HepG2 (cell line): ENCODE results near the gene ATP1A1. TPM values are rescaled to one million over a fixed set of nuclear protein-coding genes. Genes with fewer than 3 reads are reported as not detected.

ENCODE experiments used
- AHR ChIP-seq: IDR thresholded peaks from 2 replicates; pipeline ENCODE4 v1.6.1; 2018; ENCODE audit warnings: missing genetic modification reagents, missing compliant biosample characterization
- CBFB ChIP-seq: sonication (generic); formaldehyde crosslinking; IDR thresholded peaks from 2 replicates; pipeline ENCODE4 v1.4.0; 2020; ENCODE audit warnings: missing genetic modification reagents
- CHD4 ChIP-seq: fragments of 200-600 bp; sonication (generic); IDR thresholded peaks from 2 replicates; pipeline ENCODE4 v1.7.0; 2017; ENCODE audit warnings: mild to moderate bottlenecking, low read length, borderline replicate concordance
- DNMT3B ChIP-seq: conservative IDR thresholded peaks from 2 replicates; pipeline ENCODE4 v1.6.1; 2016; ENCODE audit warnings: missing biosample characterization, control low read depth
- FOXC1 ChIP-seq: sonication (generic); formaldehyde crosslinking; IDR thresholded peaks from 2 replicates; pipeline ENCODE4 v1.8.0; 2022; ENCODE audit warnings: mild to moderate bottlenecking, missing genetic modification reagents, borderline replicate concordance
- KDM2A ChIP-seq: sonication (generic); formaldehyde crosslinking; IDR thresholded peaks from 2 replicates; pipeline ENCODE4 v1.4.0; 2020; ENCODE audit warnings: low read depth, missing genetic modification reagents, borderline replicate concordance
- MTF2 ChIP-seq: sonication (generic); formaldehyde crosslinking; IDR thresholded peaks from 2 replicates; pipeline ENCODE4 v1.5.0; 2020; ENCODE audit warnings: missing genetic modification reagents, borderline replicate concordance
- NCOA5 ChIP-seq: sonication (generic); formaldehyde crosslinking; IDR thresholded peaks from 2 replicates; pipeline ENCODE4 v1.4.0; 2020; ENCODE audit warnings: missing genetic modification reagents
- PCBP1 ChIP-seq: fragments of 200-400 bp; formaldehyde crosslinking; IDR thresholded peaks from 2 replicates; pipeline ENCODE4 v1.6.1; 2017; ENCODE audit warnings: mild to moderate bottlenecking, low read depth, low read length, borderline replicate concordance
- POGK ChIP-seq: sonication (generic); formaldehyde crosslinking; conservative IDR thresholded peaks from 2 replicates; pipeline ENCODE4 v1.8.0; 2022; ENCODE audit warnings: mild to moderate bottlenecking, moderate library complexity, missing genetic modification reagents
- RARA ChIP-seq: IDR thresholded peaks from 2 replicates; pipeline ENCODE4 v1.6.1; 2016; ENCODE audit warnings: missing genetic modification reagents, missing compliant biosample characterization
- RELA ChIP-seq: sonication (generic); formaldehyde crosslinking; IDR thresholded peaks from 2 replicates; pipeline ENCODE4 v1.4.0; 2020; ENCODE audit warnings: missing genetic modification reagents
- SETDB1 ChIP-seq: sonication (generic); formaldehyde crosslinking; IDR thresholded peaks from 2 replicates; pipeline ENCODE4 v1.5.1; 2020; ENCODE audit warnings: missing genetic modification reagents, mild to moderate bottlenecking, borderline replicate concordance
- SOX6 ChIP-seq, 2 experiments: fragments of 450-650 bp in 1 of 2; sonication (generic) in 1 of 2; formaldehyde crosslinking in 1 of 2; IDR thresholded peaks; 2 replicates each; pipeline versions ENCODE4 v1.4.0 to v1.6.1; 2017 to 2020; ENCODE audit warnings: antibody characterized with exemption in 1 of 2, mild to moderate bottlenecking in 1 of 2, missing genetic modification reagents in 1 of 2
- TEAD3 ChIP-seq: optimal IDR thresholded peaks from 2 replicates; pipeline ENCODE3; 2016; ENCODE audit warnings: borderline replicate concordance
- ZBTB20 ChIP-seq: sonication (generic); formaldehyde crosslinking; IDR thresholded peaks from 2 replicates; pipeline ENCODE4 v1.8.1; 2023; ENCODE audit warnings: missing genetic modification reagents, low read depth, mild to moderate bottlenecking, borderline replicate concordance
- ZGPAT ChIP-seq: IDR thresholded peaks from 2 replicates; pipeline ENCODE4 v1.6.1; 2016; ENCODE audit warnings: mild to moderate bottlenecking
- ZNF329 ChIP-seq: sonication (generic); formaldehyde crosslinking; IDR thresholded peaks from 2 replicates; pipeline ENCODE4 v1.9.0; 2021; ENCODE audit warnings: low read depth, mild to moderate bottlenecking, missing genetic modification reagents
- ZNF563 ChIP-seq: sonication (generic); formaldehyde crosslinking; IDR thresholded peaks from 2 replicates; pipeline ENCODE4 v1.8.0; 2022; ENCODE audit warnings: mild to moderate bottlenecking, moderate library complexity, missing genetic modification reagents
- ZNF629 ChIP-seq: sonication (generic); formaldehyde crosslinking; conservative IDR thresholded peaks from 2 replicates; pipeline ENCODE4 v1.5.0; 2020; ENCODE audit warnings: missing genetic modification reagents
- ZNF704 ChIP-seq: sonication (generic); formaldehyde crosslinking; IDR thresholded peaks from 2 replicates; pipeline ENCODE4 v1.8.1; 2023; ENCODE audit warnings: mild to moderate bottlenecking, inconsistent platforms, moderate library complexity, missing genetic modification reagents, borderline replicate concordance
- ZNF788 ChIP-seq: sonication (generic); formaldehyde crosslinking; IDR thresholded peaks from 2 replicates; pipeline ENCODE4 v1.5.0; 2020; ENCODE audit warnings: mild to moderate bottlenecking, missing genetic modification reagents, borderline replicate concordance
- ZSCAN29 ChIP-seq: sonication (generic); formaldehyde crosslinking; conservative IDR thresholded peaks from 2 replicates; pipeline ENCODE4 v1.4.0; 2020; ENCODE audit warnings: mild to moderate bottlenecking, missing genetic modification reagents
- polyA plus RNA-seq, 8 experiments: library from polyadenylated mRNA; depleted of rRNA in 3 of 8; stranded (reverse) in 7 of 8; unstranded in 1 of 8; fragments of >200 nt; fragmentation: Illumina TruSeq in 4 of 8; extraction: Trizol in 4 of 8; gene quantifications; 2 replicates each; pipeline versions ENCODE4 v1.2.1 to v1.2.3, GENCODE V29; 2011 to 2016; ENCODE audit warnings: low read depth in 4 of 8, missing spikeins in 1 of 8, mixed read lengths in 1 of 8; ENCODE audit not compliant: insufficient read depth in 1 of 8
- total RNA-seq, 5 experiments: library from RNA; depleted of rRNA; stranded (reverse); fragments of >200 nt; fragmentation: Illumina TruSeq; extraction: Trizol; gene quantifications; 2 replicates each; pipeline ENCODE4 v1.2.3, GENCODE V29; 2016; ENCODE audit warnings: low read depth in 1 of 5
- TF ChIP-seq, protein P1 (sequence below): IDR thresholded peaks from 2 replicates; pipeline ENCODE4 v1.6.1; 2016; ENCODE audit warnings: mild to moderate bottlenecking, missing biosample characterization, missing genetic modification reagents
- TF ChIP-seq, protein P2 (sequence below): IDR thresholded peaks from 2 replicates; pipeline ENCODE4 v1.6.1; 2016; ENCODE audit warnings: control low read depth

Gene ATP1A1
- total and polyA plus RNA-seq, 2 of the 13 experiments (the other 11 are each of a cell fraction or from before 2014, with no cell fraction given) = 280 to 705 TPM

DNA sequence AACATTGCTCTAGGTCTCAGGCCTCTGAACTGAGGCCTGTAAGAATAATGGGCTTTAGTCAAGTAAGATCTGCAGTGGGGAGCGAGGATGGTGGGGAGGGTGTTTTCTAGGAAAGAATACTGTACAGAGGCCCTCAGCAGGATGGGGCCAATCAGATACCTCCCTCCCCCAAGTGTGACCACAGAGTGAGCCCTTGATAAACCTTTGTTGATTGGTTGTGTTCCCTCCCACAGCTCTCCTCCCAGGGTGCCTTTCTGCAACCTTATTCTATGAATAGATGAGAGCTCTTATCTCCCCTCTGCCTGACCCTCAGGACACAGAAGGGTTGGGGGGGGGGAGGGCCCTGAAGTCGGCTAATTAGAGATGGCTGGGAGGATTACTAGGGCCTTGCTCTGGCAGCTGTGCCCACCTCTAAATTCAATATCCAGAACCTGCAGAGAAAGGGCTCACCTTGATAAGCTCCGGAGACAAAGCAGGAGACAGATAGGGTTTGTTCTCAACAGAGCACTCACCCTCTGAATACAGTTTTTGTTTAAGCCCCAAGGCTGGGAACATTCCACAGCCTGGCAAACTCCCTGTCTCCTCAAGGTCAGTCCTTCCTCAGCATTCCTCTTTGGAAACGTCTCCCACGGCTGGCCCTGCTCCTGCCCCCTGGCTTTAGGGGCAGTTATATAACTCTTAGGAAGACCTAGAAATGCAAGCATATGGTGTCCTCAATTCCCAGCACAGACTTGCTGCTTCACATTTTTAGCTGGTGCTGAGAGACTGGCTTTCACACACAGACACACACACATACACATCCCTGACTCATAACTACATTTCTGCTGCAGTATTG, 42.9 kb downstream of the ATP1A1 start (continued):
- TF ChIP-seq MTF2 (CRISPR knock-in tag) (no peak), ZNF704 (CRISPR knock-in tag) (no peak), TEAD3 (peak; percentile 60), SETDB1 (no peak), AHR (CRISPR knock-in tag) (no peak), CHD4 (no peak), SOX6 (IDR thresholded peaks at IDR 0.05) (no peak), SOX6 (CRISPR knock-in tag; IDR thresholded peaks at IDR 0.05) (no peak), KDM2A (CRISPR knock-in tag) (no peak), ZNF563 (CRISPR knock-in tag) (no peak), PCBP1 (no peak), FOXC1 (CRISPR knock-in tag) (no peak), DNMT3B (no peak), ZSCAN29 (CRISPR knock-in tag) (no peak), ZGPAT (CRISPR knock-in tag) (no peak), CBFB (no peak), ZNF629 (no peak), RELA (CRISPR knock-in tag) (no peak), NCOA5 (CRISPR knock-in tag) (no peak), ZBTB20 (CRISPR knock-in tag) (no peak), ZNF329 (CRISPR knock-in tag) (no peak), RARA (peak; percentile 35; the same call in 1 of the 2 replicates), POGK (CRISPR knock-in tag) (no peak), ZNF788 (no peak)
- TF ChIP-seq, protein P1, sequence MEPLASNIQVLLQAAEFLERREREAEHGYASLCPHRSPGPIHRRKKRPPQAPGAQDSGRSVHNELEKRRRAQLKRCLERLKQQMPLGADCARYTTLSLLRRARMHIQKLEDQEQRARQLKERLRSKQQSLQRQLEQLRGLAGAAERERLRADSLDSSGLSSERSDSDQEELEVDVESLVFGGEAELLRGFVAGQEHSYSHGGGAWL (CRISPR knock-in tag) = no peak
- TF ChIP-seq, protein P2, sequence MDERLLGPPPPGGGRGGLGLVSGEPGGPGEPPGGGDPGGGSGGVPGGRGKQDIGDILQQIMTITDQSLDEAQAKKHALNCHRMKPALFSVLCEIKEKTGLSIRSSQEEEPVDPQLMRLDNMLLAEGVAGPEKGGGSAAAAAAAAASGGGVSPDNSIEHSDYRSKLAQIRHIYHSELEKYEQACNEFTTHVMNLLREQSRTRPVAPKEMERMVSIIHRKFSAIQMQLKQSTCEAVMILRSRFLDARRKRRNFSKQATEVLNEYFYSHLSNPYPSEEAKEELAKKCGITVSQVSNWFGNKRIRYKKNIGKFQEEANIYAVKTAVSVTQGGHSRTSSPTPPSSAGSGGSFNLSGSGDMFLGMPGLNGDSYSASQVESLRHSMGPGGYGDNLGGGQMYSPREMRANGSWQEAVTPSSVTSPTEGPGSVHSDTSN (CRISPR knock-in tag) = no peak
